Measurements from ENCODE around the gene BIN1. TPM values are rescaled to one million over a fixed set of nuclear protein-coding genes. Genes with fewer than 3 reads are reported as not detected.

BIN1 gene
- total RNA-seq, 4 donors from 2014 or later: 95.7 to 146 (median 98.8) TPM

- WGBS, 2 donors: 87% methylated on average over 11 to 15 of the region's 15 CpGs
- Histone ChIP-seq H3K27ac (peak overlapping the region in 2 of 4 donors; percentile 73 to 77), H3K4me3 (no peak overlapping the region), H3K4me1 (peaks cover 0 to 43% (median 6%) of the 10 kb centered on the region in 4 donors), H3K9me3 (no peaks in the 10 kb centered on the region), H3K27me3 (no peaks in the 10 kb centered on the region), H3K36me3 (peaks cover 0 to 69% (median 0%) of the 10 kb centered on the region in 3 donors)
- no peak for DNase-seq (ENCODE audit: low spot score in 2 of 2)
- TF ChIP-seq EP300 (IDR thresholded peaks at IDR 0.05) (no peak), POLR2A (IDR thresholded peaks at IDR 0.05) (no peak), CTCF (IDR thresholded peaks at IDR 0.05) (no peak)
These were observed 57.7 kb downstream of the BIN1 start for GRCh38 chr2:127048969-127049897.

DNA sequence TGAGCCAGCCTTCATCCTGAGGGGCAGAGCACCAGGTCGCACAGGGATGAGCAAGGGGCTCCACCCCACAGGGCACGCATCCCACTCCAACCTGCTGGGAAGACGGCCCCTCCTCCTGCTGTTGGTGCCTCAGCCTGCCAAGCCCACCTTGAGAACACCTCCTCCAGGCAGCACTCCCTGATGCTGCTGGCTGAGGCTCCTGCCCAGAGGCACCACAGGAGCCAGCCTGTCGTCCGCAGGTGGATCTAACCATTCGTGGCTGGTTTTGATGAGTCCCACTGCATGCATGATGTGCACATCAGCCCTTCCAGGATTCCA lies 58.4 kb downstream of the BIN1 start:
- DNase-seq (ENCODE audit: low spot score in 2 of 2): no peak
- H3K4me3 ChIP-seq: no peak overlapping the region
- H3K36me3 ChIP-seq: peaks cover 0 to 62% (median 0%) of the 10 kb centered on the region in 3 donors
- TF ChIP-seq CTCF (IDR thresholded peaks at IDR 0.05): no peak
- no peak for TF ChIP-seq EP300 (IDR thresholded peaks at IDR 0.05)
- TF ChIP-seq POLR2A (IDR thresholded peaks at IDR 0.05): no peak
- 90 to 92% methylated on average over 5 to 6 of the region's 6 CpGs for WGBS, 2 donors
- H3K9me3 ChIP-seq: no peaks in the 10 kb centered on the region
- H3K27ac ChIP-seq: no peak overlapping the region
- peaks cover 0 to 43% (median 6%) of the 10 kb centered on the region in 4 donors for H3K4me1 ChIP-seq
- no peaks in the 10 kb centered on the region for H3K27me3 ChIP-seq

- no peak for DNase-seq (ENCODE audit: low spot score in 2 of 2)
- H3K27me3 ChIP-seq: no peaks in the 10 kb centered on the region
- no peaks in the 10 kb centered on the region for H3K9me3 ChIP-seq
- no peak overlapping the region for H3K27ac ChIP-seq
- TF ChIP-seq POLR2A (IDR thresholded peaks at IDR 0.05) (no peak), CTCF (IDR thresholded peaks at IDR 0.05) (no peak), EP300 (IDR thresholded peaks at IDR 0.05) (no peak)
- 89 to 93% methylated on average over 38 of the region's 38 CpGs for WGBS, 2 donors
- peaks cover 0 to 56% (median 0%) of the 10 kb centered on the region in 3 donors for H3K36me3 ChIP-seq
- peaks cover 0 to 40% (median 6%) of the 10 kb centered on the region in 4 donors for H3K4me1 ChIP-seq
- no peak overlapping the region for H3K4me3 ChIP-seq
These were observed 59.0 kb downstream of the BIN1 start for GRCh38 chr2:127047716-127048617.

- 93% methylated on average over 8 of the region's 8 CpGs for WGBS, 2 donors
- peaks cover 0 to 52% (median 0%) of the 10 kb centered on the region in 3 donors for H3K36me3 ChIP-seq
- DNase-seq (ENCODE audit: low spot score in 2 of 2): no peak
- H3K4me3 ChIP-seq: no peak overlapping the region
- no peaks in the 10 kb centered on the region for H3K9me3 ChIP-seq
- no peak overlapping the region for H3K27ac ChIP-seq
- no peaks in the 10 kb centered on the region for H3K27me3 ChIP-seq
- no peak for TF ChIP-seq POLR2A (IDR thresholded peaks at IDR 0.05)
- TF ChIP-seq EP300 (IDR thresholded peaks at IDR 0.05): no peak
- TF ChIP-seq CTCF (IDR thresholded peaks at IDR 0.05): no peak
- H3K4me1 ChIP-seq: peaks cover 0 to 33% (median 6%) of the 10 kb centered on the region in 4 donors
These were observed 59.9 kb downstream of the BIN1 start for GRCh38 chr2:127047054-127047453.
